Cardiac fibroblast (primary cell): ENCODE results near the gene PAQR9.

Experiments used
- DNase-seq, 2 donors: peaks; one replicate each; pipeline versions ENCODE4 v3.0.0 to v3.0.0-alpha.2; 2010; ENCODE audit warnings: low read depth in 2 of 2
- H3K4me3 ChIP-seq, 2 donors: replicated peaks in 1 of 2; 1 replicate in 1 of 2; 2 replicates in 1 of 2; pipeline ENCODE4 v1.5.1; 2011; ENCODE audit warnings: low read depth in 2 of 2, low read length in 2 of 2, mild to moderate bottlenecking in 2 of 2, moderate library complexity in 1 of 2
- TF ChIP-seq, protein P1 (sequence below): IDR thresholded peaks from one replicate; pipeline ENCODE4 v1.5.1; 2011; ENCODE audit warnings: low read depth, mild to moderate bottlenecking, low read length, inconsistent platforms

PAQR9 gene

DNA sequence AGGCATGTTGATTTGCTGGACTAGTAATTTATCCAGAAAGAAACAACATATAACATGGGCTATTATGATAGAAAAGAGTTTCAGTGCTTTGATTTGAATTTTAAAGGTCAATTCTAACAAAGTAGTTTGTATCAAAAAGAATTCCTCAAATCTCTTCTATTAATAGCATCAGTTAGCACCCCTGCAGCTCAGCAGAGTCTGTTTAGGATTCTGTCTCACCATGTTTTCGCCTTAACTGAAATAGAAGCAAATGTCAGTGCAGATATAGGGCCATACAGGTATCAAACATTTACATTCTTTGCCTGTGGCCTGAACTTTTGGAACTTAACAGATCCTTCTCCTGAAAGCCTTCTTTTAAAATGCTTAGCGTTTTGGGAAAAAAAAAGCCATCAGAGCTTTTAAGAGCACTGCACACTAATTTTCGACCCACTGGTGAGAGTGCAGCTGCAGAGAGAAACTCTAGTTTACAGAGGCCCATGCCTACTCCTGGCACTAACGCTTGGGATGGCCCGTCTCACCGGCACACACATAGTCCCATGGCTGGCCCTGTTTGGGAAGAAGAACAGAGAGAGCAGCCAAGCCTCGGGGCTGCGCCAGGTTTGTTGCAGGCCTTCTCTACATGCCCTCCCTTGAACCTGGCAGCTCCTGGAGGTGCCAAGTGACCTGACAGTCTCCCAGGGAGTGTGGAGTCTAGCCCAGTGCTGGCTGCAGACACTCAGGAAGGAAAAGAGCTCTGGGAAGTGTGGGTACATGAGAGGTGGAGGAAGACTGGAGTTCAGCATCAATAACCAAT is 9.9 kb upstream of the PAQR9 start:
- no peak overlapping the region for H3K4me3 ChIP-seq
- no peak for DNase-seq
- TF ChIP-seq, protein P1, sequence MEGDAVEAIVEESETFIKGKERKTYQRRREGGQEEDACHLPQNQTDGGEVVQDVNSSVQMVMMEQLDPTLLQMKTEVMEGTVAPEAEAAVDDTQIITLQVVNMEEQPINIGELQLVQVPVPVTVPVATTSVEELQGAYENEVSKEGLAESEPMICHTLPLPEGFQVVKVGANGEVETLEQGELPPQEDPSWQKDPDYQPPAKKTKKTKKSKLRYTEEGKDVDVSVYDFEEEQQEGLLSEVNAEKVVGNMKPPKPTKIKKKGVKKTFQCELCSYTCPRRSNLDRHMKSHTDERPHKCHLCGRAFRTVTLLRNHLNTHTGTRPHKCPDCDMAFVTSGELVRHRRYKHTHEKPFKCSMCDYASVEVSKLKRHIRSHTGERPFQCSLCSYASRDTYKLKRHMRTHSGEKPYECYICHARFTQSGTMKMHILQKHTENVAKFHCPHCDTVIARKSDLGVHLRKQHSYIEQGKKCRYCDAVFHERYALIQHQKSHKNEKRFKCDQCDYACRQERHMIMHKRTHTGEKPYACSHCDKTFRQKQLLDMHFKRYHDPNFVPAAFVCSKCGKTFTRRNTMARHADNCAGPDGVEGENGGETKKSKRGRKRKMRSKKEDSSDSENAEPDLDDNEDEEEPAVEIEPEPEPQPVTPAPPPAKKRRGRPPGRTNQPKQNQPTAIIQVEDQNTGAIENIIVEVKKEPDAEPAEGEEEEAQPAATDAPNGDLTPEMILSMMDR = no peak

DNA sequence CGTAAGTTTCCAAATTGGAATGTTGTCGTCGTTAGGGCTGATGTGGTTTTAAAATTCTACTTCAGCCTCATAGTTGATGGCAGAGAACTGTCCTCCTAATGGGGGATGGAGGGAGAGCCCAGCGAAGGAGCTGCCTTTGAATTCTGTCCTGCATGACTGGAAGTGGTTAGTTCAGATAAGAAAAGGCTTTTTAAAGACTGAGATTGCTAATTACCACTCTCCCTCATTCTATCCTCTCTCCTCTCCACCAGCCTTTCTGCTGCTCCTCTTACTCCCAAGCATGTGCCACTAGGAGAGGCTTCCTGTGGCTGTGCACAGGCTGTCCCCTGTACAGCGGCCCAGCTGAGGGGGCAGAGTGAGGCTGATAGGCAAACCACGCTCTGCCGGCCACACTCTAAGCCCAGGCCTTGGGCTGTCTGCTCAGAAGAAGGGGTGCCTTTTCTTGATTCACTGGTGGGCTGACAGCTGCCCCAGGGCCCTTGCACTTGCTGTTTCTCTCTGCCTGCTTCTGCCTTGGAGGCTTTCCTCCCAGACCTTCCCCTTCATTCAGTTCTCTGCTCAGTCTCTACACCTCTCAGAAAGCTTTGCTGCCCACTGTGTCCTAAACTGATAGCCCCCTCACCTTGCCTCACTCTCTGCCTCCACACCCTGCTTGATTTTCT is 8.7 kb upstream of the PAQR9 start:
- DNase-seq = no peak
- no peak overlapping the region for H3K4me3 ChIP-seq
- TF ChIP-seq, protein P1 = no peak

DNA sequence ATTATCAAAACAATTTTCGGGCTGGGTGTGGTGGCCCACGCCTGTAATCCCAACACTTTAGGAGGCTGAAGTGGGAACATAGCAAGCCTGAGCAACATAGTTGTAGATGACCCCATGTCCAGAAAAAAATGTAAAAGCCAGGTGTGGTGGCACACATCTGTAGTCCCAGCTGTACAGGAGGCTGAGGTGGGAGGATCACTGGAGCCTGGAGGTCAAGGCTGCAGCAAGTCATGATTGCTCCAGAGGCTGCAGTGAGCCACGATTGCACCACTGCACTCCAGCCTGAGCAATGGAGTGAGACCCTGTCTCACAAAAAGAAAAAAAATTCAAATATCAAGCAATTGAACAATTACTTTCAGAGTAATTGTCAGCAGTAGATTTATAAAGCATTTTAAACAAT is 8.0 kb upstream of the PAQR9 start:
- H3K4me3 ChIP-seq = no peak overlapping the region
- no peak for DNase-seq
- TF ChIP-seq, protein P1 = no peak

DNA sequence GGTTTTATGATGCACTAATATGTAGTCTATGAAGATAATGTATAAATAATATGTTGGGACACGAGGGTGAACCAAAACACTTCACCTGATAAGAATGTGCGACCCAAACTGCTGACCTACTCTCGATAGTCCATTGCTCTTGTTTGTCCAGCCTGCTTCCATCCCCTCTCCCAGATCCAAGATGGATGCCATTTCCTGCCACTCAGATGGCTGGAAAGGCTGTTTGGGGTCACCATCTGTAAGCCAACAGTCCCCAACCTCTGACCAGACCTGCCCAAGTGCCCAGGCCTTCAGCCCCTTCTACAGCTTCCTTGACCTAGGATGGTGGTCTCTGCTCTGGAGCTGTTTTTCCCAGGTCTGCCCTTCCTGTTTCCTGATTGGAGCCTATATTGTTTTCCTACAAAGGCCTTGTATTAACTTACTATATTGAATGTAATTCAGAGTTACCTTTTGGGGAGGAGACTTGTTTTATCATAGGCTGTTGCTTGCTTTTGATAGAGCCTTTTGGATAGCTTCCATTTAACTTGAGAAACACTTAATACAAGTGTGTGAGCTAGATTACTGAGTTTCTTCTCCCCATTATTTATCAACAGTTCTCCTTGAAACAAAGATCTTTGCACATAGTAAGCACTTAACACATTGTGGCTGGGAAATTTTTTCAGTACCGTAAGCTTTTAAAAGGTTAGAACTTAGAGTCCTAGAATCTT is 5.0 kb upstream of the PAQR9 start:
- no peak for DNase-seq
- TF ChIP-seq, protein P1 = no peak
- H3K4me3 ChIP-seq = no peak overlapping the region

DNA sequence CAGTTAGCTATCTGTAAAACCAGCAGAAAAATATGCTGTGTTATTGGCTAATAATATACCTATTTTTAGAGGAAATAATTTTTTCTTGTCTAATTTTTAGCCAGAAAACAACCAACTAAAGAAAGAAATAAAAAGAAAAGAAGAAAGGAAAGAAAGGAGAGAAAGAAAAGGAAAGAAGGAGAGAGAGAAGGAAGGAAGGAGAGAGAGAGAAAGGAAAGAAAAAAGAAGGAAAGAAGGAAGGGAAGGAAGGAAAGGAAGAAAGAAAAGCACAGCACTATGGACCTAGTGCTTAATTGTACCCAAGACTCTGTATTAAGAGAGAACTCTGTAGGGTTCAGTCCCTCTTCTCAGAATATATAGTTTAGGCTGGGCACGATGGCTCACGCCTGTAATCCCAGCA is 3.3 kb upstream of the PAQR9 start:
- TF ChIP-seq, protein P1 = no peak
- H3K4me3 ChIP-seq = no peak overlapping the region
- DNase-seq = no peak

DNA sequence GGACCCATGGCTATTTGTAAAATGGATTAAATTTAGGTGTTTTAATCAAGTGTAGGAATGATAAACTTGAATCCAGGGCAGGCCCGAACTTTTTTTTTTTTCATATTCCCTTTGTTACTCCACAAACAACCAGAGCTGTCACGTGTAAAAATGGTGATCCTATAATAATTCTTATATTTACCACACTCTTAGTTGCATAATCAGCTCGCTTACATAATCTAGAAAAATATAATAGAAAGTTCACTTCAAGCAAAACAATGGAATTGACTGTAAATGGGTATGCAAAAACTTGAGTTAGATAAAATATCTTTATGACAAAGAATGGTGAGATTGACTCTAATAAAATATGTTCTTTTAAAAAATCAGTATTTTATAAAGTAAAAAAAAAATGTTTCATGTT is 2.1 kb upstream of the PAQR9 start:
- DNase-seq = no peak
- no peak overlapping the region for H3K4me3 ChIP-seq
- TF ChIP-seq, protein P1 = no peak
